Renal cortical epithelial cell (primary cell): ENCODE data around the gene YWHAE. TPM values are rescaled to one million over a fixed set of nuclear protein-coding genes. Genes with fewer than 3 reads are reported as not detected.

ENCODE experiments used
- total RNA-seq: library from RNA; depleted of rRNA; stranded (reverse); fragments of >200 nt; gene quantifications from 2 replicates; pipeline ENCODE4 v1.2.3, GENCODE V29; 2014

YWHAE gene
- total RNA-seq, 1 donor from 2014 or later, result 1,023 TPM

Other genes with a start within 250 kb of the YWHAE start
- gene ABR, start 220.2 kb downstream of the YWHAE start, total RNA-seq, result 69.1 and 116 TPM in 2 replicates
- gene BHLHA9, start 129.8 kb downstream of the YWHAE start, total RNA-seq, result not detected in 2 replicates
- not detected in 2 replicates for gene TRARG1, start 120.6 kb downstream of the YWHAE start, total RNA-seq
- 159 and 234 TPM in 2 replicates for gene CRK, start 56.0 kb upstream of the YWHAE start, total RNA-seq
- gene MYO1C, start 92.5 kb upstream of the YWHAE start, total RNA-seq, result 214 and 355 TPM in 2 replicates
- gene INPP5K, start 116.4 kb upstream of the YWHAE start, total RNA-seq, result 26.5 and 42.2 TPM in 2 replicates
- gene PITPNA, start 162.6 kb upstream of the YWHAE start, total RNA-seq, result 12.2 and 28.3 TPM in 2 replicates
- gene SLC43A2, start 228.6 kb upstream of the YWHAE start, total RNA-seq, result 8.9 and 33.1 TPM in 2 replicates
- 0.55 and 1.6 TPM in 2 replicates for gene SCARF1, start 245.5 kb upstream of the YWHAE start, total RNA-seq
- gene RILP, start 249.6 kb upstream of the YWHAE start, total RNA-seq, result 4.9 and 19.8 TPM in 2 replicates